HEK293T (cell line): Measurements from ENCODE around the gene NYAP1.
"Not testable (repeated sequence)": the region's sequence is repeated elsewhere in the genome, so short reads cannot be mapped to it uniquely, and the experiment has no call there.

Source experiments
- CTCF ChIA-PET: fragments of 350-600 bp; formaldehyde crosslinking; extraction: SDS; loops from one replicate; lab custom pipeline; 2021; ENCODE audit warnings: antibody characterized with exemption, inconsistent platforms; lab: Yijun Ruan, JAX
- POLR2A ChIA-PET: fragments of 350-600 bp; formaldehyde crosslinking; extraction: SDS; loops from one replicate; lab custom pipeline; 2020; ENCODE audit warnings: antibody characterized with exemption, inconsistent platforms; lab: Yijun Ruan, JAX
- DNase-seq: peaks from one replicate; pipeline ENCODE4 v3.0.0; 2012; ENCODE audit warnings: mixed read lengths; ENCODE audit errors: extremely low spot score
- ARNT ChIP-seq: fragments of 450-650 bp; IDR thresholded peaks from 2 replicates; pipeline ENCODE4 v1.6.1; 2017; ENCODE audit warnings: mild to moderate bottlenecking
- BHLHE40 ChIP-seq: fragments of 450-650 bp; IDR thresholded peaks from 2 replicates; pipeline ENCODE4 v1.6.1; 2016; ENCODE audit warnings: mild to moderate bottlenecking, moderate library complexity, borderline replicate concordance
- CTBP1 ChIP-seq: fragments of 450-650 bp; IDR thresholded peaks from 2 replicates; pipeline ENCODE4 v1.6.1; 2016; ENCODE audit warnings: borderline replicate concordance
- ELF4 ChIP-seq: fragments of 450-650 bp; IDR thresholded peaks from 2 replicates; pipeline ENCODE4 v1.6.1; 2017; ENCODE audit warnings: antibody characterized with exemption
- FOXA1 ChIP-seq: fragments of 450-650 bp; IDR thresholded peaks from 2 replicates; pipeline ENCODE4 v1.6.1; 2016; ENCODE audit warnings: mild to moderate bottlenecking
- FOXK2 ChIP-seq: fragments of 450-650 bp; IDR thresholded peaks from 2 replicates; pipeline ENCODE4 v1.6.1; 2016; ENCODE audit warnings: mild to moderate bottlenecking
- FOXM1 ChIP-seq: fragments of 450-650 bp; IDR thresholded peaks from 2 replicates; pipeline ENCODE4 v1.6.1; 2017; ENCODE audit warnings: mild to moderate bottlenecking, borderline replicate concordance
- HDGF ChIP-seq: fragments of 450-650 bp; IDR thresholded peaks from 2 replicates; pipeline ENCODE4 v1.6.1; 2017; ENCODE audit warnings: antibody characterized with exemption, borderline replicate concordance
- L3MBTL2 ChIP-seq: fragments of 450-650 bp; conservative IDR thresholded peaks from 2 replicates; pipeline ENCODE4 v1.6.1; 2016; ENCODE audit warnings: mild to moderate bottlenecking
- LEF1 ChIP-seq: fragments of 450-650 bp; IDR thresholded peaks from 2 replicates; pipeline ENCODE4 v1.6.1; 2017; ENCODE audit warnings: mild to moderate bottlenecking, borderline replicate concordance
- NFRKB ChIP-seq: fragments of 450-650 bp; IDR thresholded peaks from 2 replicates; pipeline ENCODE4 v1.6.1; 2016; ENCODE audit warnings: mild to moderate bottlenecking, moderate library complexity
- SP1 ChIP-seq: fragments of 450-650 bp; IDR thresholded peaks from 2 replicates; pipeline ENCODE4 v1.6.1; 2017
- SUZ12 ChIP-seq: fragments of 450-650 bp; IDR thresholded peaks from 2 replicates; pipeline ENCODE4 v1.6.1; 2016; ENCODE audit warnings: mild to moderate bottlenecking
- TARDBP ChIP-seq: fragments of 450-650 bp; IDR thresholded peaks from 2 replicates; pipeline ENCODE4 v1.6.1; 2016
- ZNF384 ChIP-seq: fragments of 450-650 bp; IDR thresholded peaks from 2 replicates; pipeline ENCODE4 v1.6.1; 2016
- TF ChIP-seq, protein P1 (sequence below): fragments of 450-650 bp; IDR thresholded peaks from 2 replicates; pipeline ENCODE4 v1.6.1; 2016

Gene NYAP1

DNA sequence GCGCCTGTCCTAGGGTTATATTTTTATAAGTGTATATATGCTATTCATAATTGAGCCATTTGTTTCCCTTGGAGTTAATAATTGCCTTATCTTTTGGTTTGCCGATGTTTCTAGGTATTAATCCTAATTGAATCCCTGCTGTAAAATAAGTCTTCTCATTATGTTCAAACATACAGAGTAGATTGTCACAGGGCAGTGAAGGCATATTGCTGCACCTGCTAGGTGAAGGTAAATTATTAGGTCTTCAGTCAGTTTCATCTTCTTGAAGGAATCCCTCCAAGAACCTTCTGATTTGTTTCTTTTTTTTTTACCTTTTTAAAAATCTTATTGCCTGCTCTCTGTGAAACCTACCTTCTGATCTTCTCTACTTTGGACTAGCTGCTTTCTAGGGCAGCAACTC lies 37.3 kb downstream of the NYAP1 start:
- CTCF ChIA-PET: no interaction called here
- POLR2A ChIA-PET: interaction anchor here (1.9 kb wide), 1 partner anchor 18 kb away, joined by 7 read pairs; the partner anchor contains the start of gene AGFG2
- TF ChIP-seq L3MBTL2 (no peak), LEF1 (no peak), FOXA1 (no peak), ELF4 (no peak), FOXK2 (no peak), SUZ12 (no peak), TARDBP (no peak), NFRKB (no peak), CTBP1 (no peak), FOXM1 (no peak), SP1 (no peak), BHLHE40 (no peak), HDGF (no peak), ARNT (no peak), ZNF384 (no peak)
- TF ChIP-seq, protein P1, sequence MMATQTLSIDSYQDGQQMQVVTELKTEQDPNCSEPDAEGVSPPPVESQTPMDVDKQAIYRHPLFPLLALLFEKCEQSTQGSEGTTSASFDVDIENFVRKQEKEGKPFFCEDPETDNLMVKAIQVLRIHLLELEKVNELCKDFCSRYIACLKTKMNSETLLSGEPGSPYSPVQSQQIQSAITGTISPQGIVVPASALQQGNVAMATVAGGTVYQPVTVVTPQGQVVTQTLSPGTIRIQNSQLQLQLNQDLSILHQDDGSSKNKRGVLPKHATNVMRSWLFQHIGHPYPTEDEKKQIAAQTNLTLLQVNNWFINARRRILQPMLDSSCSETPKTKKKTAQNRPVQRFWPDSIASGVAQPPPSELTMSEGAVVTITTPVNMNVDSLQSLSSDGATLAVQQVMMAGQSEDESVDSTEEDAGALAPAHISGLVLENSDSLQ: no peak
- no peak for DNase-seq

DNA sequence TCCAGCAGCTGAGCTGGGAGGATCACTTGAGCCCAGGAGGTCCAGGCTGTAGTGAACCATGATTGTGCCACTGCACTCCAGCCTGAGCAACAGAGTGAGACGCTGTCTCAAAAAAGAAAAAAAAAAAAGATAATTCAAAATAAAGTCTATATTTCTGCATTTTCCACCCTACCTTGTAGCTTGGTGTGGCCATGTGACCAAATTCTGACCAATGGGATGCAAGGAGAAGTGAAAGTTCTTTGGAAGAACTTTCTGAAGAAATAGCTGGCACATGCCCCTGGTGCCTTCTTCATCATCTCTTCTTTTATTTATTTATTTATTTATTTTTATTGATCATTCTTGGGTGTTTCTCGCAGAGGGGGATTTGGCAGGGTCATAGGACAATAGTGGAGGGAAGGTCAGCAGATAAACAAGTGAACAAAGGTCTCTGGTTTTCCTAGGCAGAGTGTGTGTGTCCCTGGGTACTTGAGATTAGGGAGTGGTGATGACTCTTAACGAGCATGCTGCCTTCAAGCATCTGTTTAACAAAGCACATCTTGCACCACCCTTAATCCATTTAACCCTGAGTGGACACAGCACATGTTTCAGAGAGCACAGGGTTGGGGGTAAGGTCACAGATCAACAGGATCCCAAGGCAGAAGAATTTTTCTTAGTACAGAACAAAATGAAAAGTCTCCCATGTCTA lies 38.3 kb downstream of the NYAP1 start:
- CTCF ChIA-PET: not testable (repeated sequence)
- POLR2A ChIA-PET: interaction anchor here (1.9 kb wide), 1 partner anchor 17 kb away, joined by 7 read pairs; the partner anchor contains the start of gene AGFG2

DNA sequence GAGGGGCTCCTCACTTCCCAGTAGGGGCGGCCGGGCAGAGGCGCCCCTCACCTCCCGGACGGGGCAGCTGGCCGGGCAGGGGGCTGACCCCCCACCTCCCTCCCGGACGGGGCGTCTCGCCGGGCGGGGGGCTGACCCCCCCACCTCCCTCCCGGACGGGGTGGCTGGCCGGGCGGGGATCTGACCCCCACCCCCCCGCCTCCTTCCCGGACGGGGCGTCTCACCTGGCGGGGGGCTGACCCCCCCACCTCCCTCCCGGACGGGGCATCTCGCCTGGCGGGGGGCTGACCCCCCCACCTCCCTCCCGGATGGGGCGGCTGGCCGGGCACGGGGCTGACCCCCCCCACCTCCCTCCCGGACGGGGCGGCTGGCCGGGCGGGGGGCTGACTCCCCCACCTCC lies 39.5 kb downstream of the NYAP1 start:
- DNase-seq, CTCF ChIA-PET, POLR2A ChIA-PET: not testable (repeated sequence)

More for the DNA sequence above, 38.3 kb downstream of the NYAP1 start:
- DNase-seq: not testable (repeated sequence)

DNA sequence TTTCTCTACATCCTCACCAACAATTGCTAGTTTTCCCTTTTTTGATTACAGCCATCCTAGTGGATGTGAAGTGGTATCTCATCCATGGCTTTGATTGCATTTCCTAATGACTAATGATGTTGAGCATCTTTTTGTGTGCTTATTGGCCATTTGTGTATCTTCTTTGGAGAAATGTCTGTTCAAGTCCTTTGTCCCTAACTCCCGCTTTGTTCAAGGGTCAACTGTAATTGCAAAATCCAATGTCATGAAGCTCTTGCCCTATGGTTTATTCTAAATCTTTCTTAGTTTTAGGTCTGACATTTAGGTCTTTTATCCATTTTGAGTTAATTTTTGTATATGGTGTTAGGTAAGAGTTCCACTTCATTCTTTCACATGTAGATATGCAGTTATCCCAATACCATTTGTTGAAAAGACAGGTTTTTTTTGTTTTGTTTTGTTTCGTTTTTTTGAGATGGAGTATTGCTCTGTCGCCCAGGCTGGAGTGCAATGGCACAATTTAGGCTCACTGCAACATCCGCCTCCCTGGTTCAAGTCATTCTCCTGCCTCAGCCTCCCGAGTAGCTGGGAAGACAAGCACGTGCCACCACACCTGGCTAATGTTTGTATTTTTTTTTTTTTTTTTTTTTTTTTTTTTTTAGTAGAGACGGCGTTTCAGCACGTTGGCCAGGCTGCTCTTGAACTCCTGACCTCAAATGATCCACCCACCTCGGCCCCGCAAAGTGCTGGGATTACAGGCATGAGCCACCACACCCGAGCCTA lies 44.6 kb downstream of the NYAP1 start:
- DNase-seq: not testable (repeated sequence)
- ChIA-PET CTCF (interaction anchor here (0.6 kb wide), 1 partner anchor 246 kb away, joined by 5 read pairs; no protein-coding TSS in a partner anchor), POLR2A (interaction anchor here (0.9 kb wide), 1 partner anchor 10 kb away, joined by 3 read pairs; no protein-coding TSS in a partner anchor)

DNA sequence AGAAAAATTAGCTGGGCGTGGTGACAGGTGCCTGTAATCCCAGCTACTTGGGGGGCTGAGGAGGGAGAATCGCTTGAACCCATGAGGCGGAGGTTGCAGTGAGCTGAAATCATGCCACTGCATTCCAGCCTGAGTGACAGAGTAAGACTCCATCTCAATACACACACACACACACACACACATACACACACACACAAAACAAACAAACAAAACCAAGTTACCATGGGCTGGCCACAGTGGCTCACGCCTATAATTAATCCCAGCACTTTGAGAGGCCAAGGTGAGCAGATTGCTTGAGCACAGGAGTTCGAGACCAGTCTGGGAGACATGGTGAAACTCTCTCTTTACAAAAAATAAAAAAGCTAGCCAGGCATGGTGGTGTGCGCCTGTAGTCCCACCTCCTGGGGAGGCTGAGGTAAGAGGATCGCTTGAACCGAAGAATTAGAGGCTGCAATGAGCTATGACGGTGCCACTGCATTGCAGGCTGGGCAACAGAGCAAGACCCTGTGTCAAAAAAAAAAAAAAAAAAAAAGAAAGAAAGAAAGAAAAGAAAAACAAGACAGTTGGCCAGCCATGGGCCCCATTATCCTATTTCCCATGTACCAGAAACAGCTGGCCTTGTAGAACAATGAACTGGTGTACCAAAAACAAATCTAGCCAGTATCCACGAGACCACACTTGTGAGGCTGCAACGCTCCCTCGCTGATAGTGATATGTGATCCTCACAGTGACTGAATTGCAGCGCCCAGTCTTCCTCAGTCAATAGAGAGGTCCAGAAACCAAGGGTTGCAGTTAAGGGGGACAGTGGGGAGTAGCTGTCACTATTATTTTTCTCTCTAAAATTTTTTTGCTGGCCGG lies 48.7 kb downstream of the NYAP1 start:
- POLR2A ChIA-PET: no interaction called here
- no peak for DNase-seq
- no peak for TF ChIP-seq BHLHE40
- TF ChIP-seq ARNT: no peak
- no peak for TF ChIP-seq FOXM1
- no peak for TF ChIP-seq SUZ12
- TF ChIP-seq LEF1: no peak
- no peak for TF ChIP-seq SP1
- no peak for TF ChIP-seq FOXA1
- no peak for TF ChIP-seq ELF4
- no peak for TF ChIP-seq FOXK2
- TF ChIP-seq L3MBTL2: no peak
- TF ChIP-seq, protein P1: no peak
- no peak for TF ChIP-seq CTBP1
- CTCF ChIA-PET: no interaction called here

DNA sequence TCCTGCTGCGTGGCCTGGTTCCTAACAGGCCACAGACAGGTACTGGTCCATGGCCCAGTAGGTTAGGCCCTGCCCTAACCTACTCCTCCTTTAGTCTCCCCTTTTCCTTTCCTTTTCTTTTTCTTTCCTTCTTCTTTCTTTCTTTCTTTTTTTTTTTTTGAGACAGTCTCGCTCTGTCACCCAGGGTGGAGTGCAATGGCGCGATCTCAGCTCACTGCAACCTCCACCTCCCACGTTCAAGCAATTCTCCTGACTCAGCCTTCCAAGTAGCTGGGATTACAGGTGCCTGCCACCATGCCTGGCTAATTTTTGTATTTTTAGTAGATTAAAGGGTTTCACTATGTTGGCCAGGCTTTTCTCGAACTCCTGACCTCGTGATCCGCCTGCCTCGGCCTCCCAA lies 52.3 kb downstream of the NYAP1 start:
- POLR2A ChIA-PET, CTCF ChIA-PET: not testable (repeated sequence)

DNA sequence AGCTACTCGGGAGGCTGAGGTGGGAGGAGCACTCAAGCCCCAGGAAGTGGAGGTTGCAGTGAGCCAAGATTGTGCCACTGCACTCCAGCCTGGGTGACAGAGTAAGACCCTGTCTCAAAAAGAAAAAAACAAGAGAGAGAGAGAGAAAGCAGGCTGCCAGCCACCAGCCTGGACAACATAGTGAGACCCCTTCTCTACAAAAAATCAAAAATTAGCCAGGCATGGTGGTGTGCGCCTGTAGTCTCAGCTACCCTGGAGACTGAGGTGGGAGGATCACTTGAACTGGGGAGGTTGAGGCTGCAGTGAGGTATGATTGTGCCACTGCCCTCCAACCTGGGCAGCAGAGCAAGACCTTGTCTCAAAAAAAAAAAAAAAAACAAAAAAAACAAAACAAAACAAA lies 53.0 kb downstream of the NYAP1 start:
- CTCF ChIA-PET, POLR2A ChIA-PET, DNase-seq: not testable (repeated sequence)

More for the DNA sequence above, 52.3 kb downstream of the NYAP1 start:
- not testable (repeated sequence) for DNase-seq
